Heart left ventricle (tissue), 13 donors: ENCODE measurements around the gene ACOXL.

Source experiments
- POLR2A ChIP-seq, 2 donors: fragments of 450-650 bp; IDR thresholded peaks; one replicate each; pipeline ENCODE4 v1.6.1; 2017; ENCODE audit warnings: antibody characterized with exemption in 2 of 2, mild to moderate bottlenecking in 2 of 2, moderate library complexity in 2 of 2
- TF ChIP-seq, protein P1 (sequence below), 12 donors: fragments of 200-600 bp; sonication (generic) in 4 of 12; IDR thresholded peaks; one replicate each; pipeline versions ENCODE4 v1.5.0 to v1.8.0; 2018 to 2022; ENCODE audit warnings: antibody characterized with exemption in 12 of 12, mild to moderate bottlenecking in 5 of 12
- donor health status: ischemic (EF 13 %, LVEDD 7.1; RV severe dilation, severe dysfunction).
- donor health status: DM: no; HTN: yes; CAD: no.
- donor health status: DM: no; HTN: no; CAD: no.
- donor health status: ischemic (EF 25% LVEDD 6.9; RV normal size, moderate dysfunction).
- donor health status: ischemic (EF 25% LVEDD 5.7; RV mildly dilated, moderate dysfunction).
- donor health status: ischemic (EF 35%, LVEDD 5.7; RV mildly dilated, moderate dysfunction).
- donor health status: nonischemic (EF 11% LVEDD 7.7; RV severe dilation, severe dysfunction).
- donor health status: DM: yes; HTN: yes; CAD: no.
- donor health status: PGD.
- donor health status: ischemic (EF 29% LVEDD 5.4; RV normal size, mild dysfunction).
- donor health status: nonischemic (EF 23%, LVEDD 6.1; RV moderate dilation, normal function).

DNA sequence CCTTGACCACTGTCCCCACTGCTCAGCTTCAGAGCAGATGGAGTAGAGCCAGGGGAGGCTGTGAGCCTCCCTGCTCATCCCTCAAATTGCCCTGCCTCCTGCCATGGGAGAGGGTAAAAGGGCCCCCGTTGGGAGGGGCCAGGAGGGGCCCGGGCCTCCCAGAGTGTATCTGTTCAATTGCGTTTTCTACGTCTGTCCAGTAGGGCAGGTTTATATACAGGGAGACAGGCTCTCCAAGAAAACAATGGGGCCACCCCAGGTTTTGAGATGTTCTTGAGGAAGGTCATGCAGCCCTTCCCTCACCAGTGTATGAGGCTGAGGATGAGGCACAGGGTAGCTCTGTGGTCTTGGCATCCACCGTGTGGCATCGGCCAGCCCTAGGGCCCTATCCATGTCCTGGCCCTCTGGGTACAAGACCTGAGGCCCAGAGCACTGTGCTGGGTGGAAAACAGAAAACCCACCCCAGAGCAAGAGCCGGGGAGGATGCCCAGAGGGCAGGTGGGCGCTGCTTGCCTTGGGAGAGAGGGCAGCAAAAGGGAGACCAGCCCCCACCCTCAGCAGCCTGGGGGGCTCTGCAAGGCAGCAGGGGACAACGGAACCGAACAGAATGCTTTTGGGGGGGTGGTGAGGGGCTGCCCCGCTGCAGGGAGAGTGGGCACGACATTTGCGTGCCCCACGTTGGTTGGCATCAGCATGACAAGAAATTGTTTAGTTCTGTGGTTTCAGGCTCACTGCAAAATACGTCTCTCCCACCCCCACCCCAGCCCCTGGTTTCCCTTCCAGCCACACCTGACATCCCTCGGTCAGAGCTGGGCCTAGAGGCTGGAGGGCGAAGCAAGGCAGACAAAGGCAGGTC is 141.5 kb downstream of the ACOXL start:
- no peak for TF ChIP-seq POLR2A (IDR thresholded peaks at IDR 0.05)
- TF ChIP-seq, protein P1, sequence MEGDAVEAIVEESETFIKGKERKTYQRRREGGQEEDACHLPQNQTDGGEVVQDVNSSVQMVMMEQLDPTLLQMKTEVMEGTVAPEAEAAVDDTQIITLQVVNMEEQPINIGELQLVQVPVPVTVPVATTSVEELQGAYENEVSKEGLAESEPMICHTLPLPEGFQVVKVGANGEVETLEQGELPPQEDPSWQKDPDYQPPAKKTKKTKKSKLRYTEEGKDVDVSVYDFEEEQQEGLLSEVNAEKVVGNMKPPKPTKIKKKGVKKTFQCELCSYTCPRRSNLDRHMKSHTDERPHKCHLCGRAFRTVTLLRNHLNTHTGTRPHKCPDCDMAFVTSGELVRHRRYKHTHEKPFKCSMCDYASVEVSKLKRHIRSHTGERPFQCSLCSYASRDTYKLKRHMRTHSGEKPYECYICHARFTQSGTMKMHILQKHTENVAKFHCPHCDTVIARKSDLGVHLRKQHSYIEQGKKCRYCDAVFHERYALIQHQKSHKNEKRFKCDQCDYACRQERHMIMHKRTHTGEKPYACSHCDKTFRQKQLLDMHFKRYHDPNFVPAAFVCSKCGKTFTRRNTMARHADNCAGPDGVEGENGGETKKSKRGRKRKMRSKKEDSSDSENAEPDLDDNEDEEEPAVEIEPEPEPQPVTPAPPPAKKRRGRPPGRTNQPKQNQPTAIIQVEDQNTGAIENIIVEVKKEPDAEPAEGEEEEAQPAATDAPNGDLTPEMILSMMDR (IDR thresholded peaks at IDR 0.05) = no peak
